SK-N-MC (cell line): ENCODE results near the gene MTSS2.
"Not testable (repeated sequence)": the region's sequence is repeated elsewhere in the genome, so short reads cannot be mapped to it uniquely, and the experiment has no call there.

Experiments
- EZH2 ChIP-seq: fragments of 200-600 bp; sonication (generic); IDR thresholded peaks from one replicate; pipeline ENCODE4 v1.6.1; 2017; ENCODE audit warnings: antibody characterized with exemption
- FOXP2 ChIP-seq: optimal IDR thresholded peaks from 2 replicates; pipeline ENCODE3; 2011; ENCODE audit warnings: mild to moderate bottlenecking, moderate library complexity; ENCODE audit not compliant: insufficient read depth; ENCODE audit errors: extremely low read length, control extremely low read depth
- POLR2AphosphoS5 ChIP-seq: IDR thresholded peaks from 2 replicates; pipeline ENCODE4 v1.6.1; 2012; ENCODE audit warnings: mild to moderate bottlenecking, low read depth, low read length, borderline replicate concordance

- not testable (repeated sequence) for TF ChIP-seq EZH2, POLR2AphosphoS5, FOXP2
These were observed 14.9 kb downstream of the MTSS2 start for GRCh38 chr16:70670938-70671337.
